ENCODE results near the gene FADS1. TPM values are rescaled to one million over a fixed set of nuclear protein-coding genes. Genes with fewer than 3 reads are reported as not detected.
A peak's percentile ranks its signal among the peaks of the same experiment; 100 is the strongest.

Gene FADS1
- total and polyA plus RNA-seq, 2 of the 13 experiments (the other 11 are each of a cell fraction or from before 2014, with no cell fraction given) = 91.8 to 108 TPM

GRCh38 chr11:61791737-61792309, 25.0 kb downstream of the FADS1 start (continued):
- no peak for TF ChIP-seq EZH2 (conservative IDR thresholded peaks at IDR 0.05; ENCODE audit: low read depth, low read length)
- no peak for TF ChIP-seq ATF7-NPFF (CRISPR knock-in tag; IDR thresholded peaks at IDR 0.05; ENCODE audit: low read depth)
- TF ChIP-seq ZNF558 (CRISPR knock-in tag; IDR thresholded peaks at IDR 0.05; ENCODE audit: borderline replicate concordance) = no peak
- TF ChIP-seq ZBTB26 (CRISPR knock-in tag; IDR thresholded peaks at IDR 0.05; ENCODE audit: borderline replicate concordance) = no peak
- no peak for TF ChIP-seq KDM6A (CRISPR knock-in tag; IDR thresholded peaks at IDR 0.05; ENCODE audit: low read depth)
- no peak for TF ChIP-seq ARNTL (CRISPR knock-in tag; IDR thresholded peaks at IDR 0.05)
- TF ChIP-seq EP300 (IDR thresholded peaks at IDR 0.05; ENCODE audit: low read depth in 2 of 2, low read length in 2 of 2) = no peak
- no peak for TF ChIP-seq EP300 (CRISPR knock-in tag; IDR thresholded peaks at IDR 0.05; ENCODE audit: borderline replicate concordance)
- TF ChIP-seq ZNF530 (CRISPR knock-in tag; IDR thresholded peaks at IDR 0.05; ENCODE audit: low read depth) = no peak
- no peak for TF ChIP-seq THAP9 (CRISPR knock-in tag; IDR thresholded peaks at IDR 0.05; ENCODE audit: borderline replicate concordance)
- TF ChIP-seq RBFOX2 (IDR thresholded peaks at IDR 0.05; ENCODE audit: low read depth, low read length) = peak; percentile 53
- peak; percentile 2; the same call in 1 of the 2 replicates for TF ChIP-seq KIAA2018 (CRISPR knock-in tag; IDR thresholded peaks at IDR 0.05; ENCODE audit: borderline replicate concordance)
- no peak for TF ChIP-seq TAF15 (IDR thresholded peaks at IDR 0.05; ENCODE audit: low read depth, low read length, poor library complexity, severe bottlenecking)
- TF ChIP-seq ZBTB8A (CRISPR knock-in tag; IDR thresholded peaks at IDR 0.05; ENCODE audit: borderline replicate concordance, low read depth) = no peak
- no peak for TF ChIP-seq ZNF704 (CRISPR knock-in tag; IDR thresholded peaks at IDR 0.05; ENCODE audit: borderline replicate concordance)

Data from HepG2 (cell line).